NB4 (cell line): Measurements from ENCODE around the gene ADK.

Experiments
- MYC ChIP-seq: IDR thresholded peaks from 2 replicates; pipeline ENCODE4 v1.6.1; 2011; ENCODE audit warnings: low read depth, low read length
- POLR2A ChIP-seq: IDR thresholded peaks from 2 replicates; pipeline ENCODE4 v1.6.1; 2011; ENCODE audit warnings: mild to moderate bottlenecking; ENCODE audit not compliant: insufficient read length; ENCODE audit errors: extremely low read depth
- TF ChIP-seq, protein P1 (sequence below): IDR thresholded peaks from one replicate; pipeline ENCODE4 v1.5.1; 2012; ENCODE audit warnings: low read depth, low read length

DNA sequence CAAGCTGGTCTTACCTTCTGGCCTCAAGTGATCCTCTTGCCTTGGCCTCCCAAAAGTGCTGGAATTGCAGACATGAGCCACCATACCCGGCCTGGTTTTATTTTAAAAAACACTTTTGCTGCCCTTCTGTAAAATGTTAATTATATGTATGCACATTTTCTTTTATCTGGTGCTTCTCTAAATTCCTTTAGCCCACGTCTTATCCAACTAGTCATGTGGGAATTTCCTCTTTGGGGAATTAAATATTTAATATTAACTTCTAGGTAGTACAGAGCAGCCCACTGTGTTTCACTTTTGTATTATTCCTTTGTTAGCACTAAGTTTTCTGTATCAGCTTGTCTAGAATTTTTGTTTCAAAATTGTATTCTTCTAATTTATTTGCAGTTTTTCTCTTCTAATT is 493.7 kb downstream of the ADK start:
- TF ChIP-seq, protein P1, sequence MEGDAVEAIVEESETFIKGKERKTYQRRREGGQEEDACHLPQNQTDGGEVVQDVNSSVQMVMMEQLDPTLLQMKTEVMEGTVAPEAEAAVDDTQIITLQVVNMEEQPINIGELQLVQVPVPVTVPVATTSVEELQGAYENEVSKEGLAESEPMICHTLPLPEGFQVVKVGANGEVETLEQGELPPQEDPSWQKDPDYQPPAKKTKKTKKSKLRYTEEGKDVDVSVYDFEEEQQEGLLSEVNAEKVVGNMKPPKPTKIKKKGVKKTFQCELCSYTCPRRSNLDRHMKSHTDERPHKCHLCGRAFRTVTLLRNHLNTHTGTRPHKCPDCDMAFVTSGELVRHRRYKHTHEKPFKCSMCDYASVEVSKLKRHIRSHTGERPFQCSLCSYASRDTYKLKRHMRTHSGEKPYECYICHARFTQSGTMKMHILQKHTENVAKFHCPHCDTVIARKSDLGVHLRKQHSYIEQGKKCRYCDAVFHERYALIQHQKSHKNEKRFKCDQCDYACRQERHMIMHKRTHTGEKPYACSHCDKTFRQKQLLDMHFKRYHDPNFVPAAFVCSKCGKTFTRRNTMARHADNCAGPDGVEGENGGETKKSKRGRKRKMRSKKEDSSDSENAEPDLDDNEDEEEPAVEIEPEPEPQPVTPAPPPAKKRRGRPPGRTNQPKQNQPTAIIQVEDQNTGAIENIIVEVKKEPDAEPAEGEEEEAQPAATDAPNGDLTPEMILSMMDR, result no peak
- TF ChIP-seq POLR2A (no peak), MYC (no peak)
